ENCODE measurements around the gene MND1.

GRCh38 chr4:153419673-153420278 lies 75.3 kb downstream of the MND1 start:
- TF ChIP-seq, protein P1, sequence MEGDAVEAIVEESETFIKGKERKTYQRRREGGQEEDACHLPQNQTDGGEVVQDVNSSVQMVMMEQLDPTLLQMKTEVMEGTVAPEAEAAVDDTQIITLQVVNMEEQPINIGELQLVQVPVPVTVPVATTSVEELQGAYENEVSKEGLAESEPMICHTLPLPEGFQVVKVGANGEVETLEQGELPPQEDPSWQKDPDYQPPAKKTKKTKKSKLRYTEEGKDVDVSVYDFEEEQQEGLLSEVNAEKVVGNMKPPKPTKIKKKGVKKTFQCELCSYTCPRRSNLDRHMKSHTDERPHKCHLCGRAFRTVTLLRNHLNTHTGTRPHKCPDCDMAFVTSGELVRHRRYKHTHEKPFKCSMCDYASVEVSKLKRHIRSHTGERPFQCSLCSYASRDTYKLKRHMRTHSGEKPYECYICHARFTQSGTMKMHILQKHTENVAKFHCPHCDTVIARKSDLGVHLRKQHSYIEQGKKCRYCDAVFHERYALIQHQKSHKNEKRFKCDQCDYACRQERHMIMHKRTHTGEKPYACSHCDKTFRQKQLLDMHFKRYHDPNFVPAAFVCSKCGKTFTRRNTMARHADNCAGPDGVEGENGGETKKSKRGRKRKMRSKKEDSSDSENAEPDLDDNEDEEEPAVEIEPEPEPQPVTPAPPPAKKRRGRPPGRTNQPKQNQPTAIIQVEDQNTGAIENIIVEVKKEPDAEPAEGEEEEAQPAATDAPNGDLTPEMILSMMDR (IDR thresholded peaks at IDR 0.05 in 8 of 11, conservative IDR thresholded peaks at IDR 0.05 in 3 of 11) = no peak
- TF ChIP-seq POLR2A (IDR thresholded peaks at IDR 0.05) (no peak), POLR2AphosphoS5 (IDR thresholded peaks at IDR 0.05) (no peak)
